GM12891 (cell line): ENCODE measurements around the gene IQSEC2.

Experiments
- DNase-seq: peaks from one replicate; pipeline ENCODE4 v3.0.0; 2011; ENCODE audit warnings: low spot score; ENCODE audit not compliant: insufficient read length
- FAIRE-seq: peaks from 2 replicates; lab custom pipeline; 2011; peaks lifted over from hg19 to GRCh38; lab: Jason Lieb, UNC
- PAX5 ChIP-seq: IDR thresholded peaks from 2 replicates; pipeline ENCODE4 v1.6.1; 2011; ENCODE audit warnings: low read length, moderate library complexity, mild to moderate bottlenecking; ENCODE audit not compliant: insufficient read depth, severe bottlenecking
- POLR2A ChIP-seq: IDR thresholded peaks from 2 replicates; pipeline ENCODE4 v1.6.1; 2011; ENCODE audit warnings: low read depth, low read length, control low read depth
- POLR2AphosphoS5 ChIP-seq: IDR thresholded peaks from 2 replicates; pipeline ENCODE4 v1.6.1; 2011; ENCODE audit warnings: low read depth, low read length, control low read depth
- POU2F2 ChIP-seq: IDR thresholded peaks from 2 replicates; pipeline ENCODE4 v1.6.1; 2011; ENCODE audit warnings: low read depth, mild to moderate bottlenecking, control low read depth, low read length, moderate library complexity
- SPI1 ChIP-seq: IDR thresholded peaks from 2 replicates; pipeline ENCODE4 v1.6.1; 2011; ENCODE audit warnings: low read depth, low read length, control low read depth
- TAF1 ChIP-seq: IDR thresholded peaks from 2 replicates; pipeline ENCODE4 v1.6.1; 2011; ENCODE audit warnings: low read depth, low read length, control low read depth

The IQSEC2 gene

GRCh38 chrX:53305219-53305995 is 24.0 kb upstream of the IQSEC2 start:
- FAIRE-seq (no peak), DNase-seq (no peak)
- no peak for TF ChIP-seq POLR2A
- no peak for TF ChIP-seq POLR2AphosphoS5
- TF ChIP-seq PAX5 = no peak
- TF ChIP-seq TAF1 = no peak
- TF ChIP-seq POU2F2 = no peak
- no peak for TF ChIP-seq SPI1

GRCh38 chrX:53303195-53303594 is 21.8 kb upstream of the IQSEC2 start:
- no peak for DNase-seq
- FAIRE-seq = no peak
- TF ChIP-seq TAF1 = no peak
- no peak for TF ChIP-seq POLR2AphosphoS5
- TF ChIP-seq SPI1 = no peak
- no peak for TF ChIP-seq POU2F2
- TF ChIP-seq POLR2A = no peak
- TF ChIP-seq PAX5 = no peak

- no peak for DNase-seq
- TF ChIP-seq PAX5 (no peak), POLR2A (no peak), TAF1 (no peak), SPI1 (no peak), POU2F2 (no peak)
Observed at GRCh38 chrX:53300157-53300556, 18.8 kb upstream of the IQSEC2 start.

GRCh38 chrX:53294024-53294648 is 12.8 kb upstream of the IQSEC2 start:
- DNase-seq = no peak

More at GRCh38 chrX:53300157-53300556, 18.8 kb upstream of the IQSEC2 start:
- no peak for FAIRE-seq

GRCh38 chrX:53291596-53291995 is 10.2 kb upstream of the IQSEC2 start:
- no peak for TF ChIP-seq PAX5
- TF ChIP-seq SPI1 = no peak
- no peak for TF ChIP-seq POU2F2
- no peak for TF ChIP-seq POLR2AphosphoS5
- TF ChIP-seq POLR2A = no peak
- TF ChIP-seq TAF1 = no peak
- FAIRE-seq (no peak), DNase-seq (no peak)

More at GRCh38 chrX:53294024-53294648, 12.8 kb upstream of the IQSEC2 start:
- FAIRE-seq = peak; percentile 20
- TF ChIP-seq POU2F2 = no peak
- no peak for TF ChIP-seq PAX5
- TF ChIP-seq POLR2AphosphoS5 = no peak
- TF ChIP-seq POLR2A = no peak
- TF ChIP-seq TAF1 = no peak
- no peak for TF ChIP-seq SPI1

GRCh38 chrX:53290441-53291041 is 9.2 kb upstream of the IQSEC2 start:
- no peak for FAIRE-seq
- DNase-seq = no peak
- TF ChIP-seq POU2F2 (no peak), POLR2A (no peak), TAF1 (no peak), POLR2AphosphoS5 (no peak), PAX5 (no peak), SPI1 (no peak)

GRCh38 chrX:53288189-53288588 is 6.8 kb upstream of the IQSEC2 start:
- no peak for TF ChIP-seq POU2F2
- TF ChIP-seq TAF1 = no peak
- TF ChIP-seq SPI1 = no peak
- TF ChIP-seq POLR2A = no peak
- no peak for TF ChIP-seq PAX5
- TF ChIP-seq POLR2AphosphoS5 = no peak
- no peak for DNase-seq
- no peak for FAIRE-seq

- peak; percentile 75 for FAIRE-seq
- no peak for TF ChIP-seq PAX5
- TF ChIP-seq SPI1 = no peak
- TF ChIP-seq POLR2A = no peak
- no peak for TF ChIP-seq TAF1
- no peak for TF ChIP-seq POU2F2
- TF ChIP-seq POLR2AphosphoS5 = no peak
Observed at GRCh38 chrX:53287493-53288138, 6.2 kb upstream of the IQSEC2 start.

GRCh38 chrX:53286171-53286570 is 4.8 kb upstream of the IQSEC2 start:
- FAIRE-seq (no peak), DNase-seq (no peak)
- TF ChIP-seq POLR2A = no peak

More at GRCh38 chrX:53287493-53288138, 6.2 kb upstream of the IQSEC2 start:
- no peak for DNase-seq

- DNase-seq = no peak
- TF ChIP-seq POLR2AphosphoS5 (no peak), POU2F2 (no peak), PAX5 (no peak), SPI1 (no peak), TAF1 (no peak), POLR2A (no peak)
- FAIRE-seq = no peak
Observed at GRCh38 chrX:53285591-53285990, 4.2 kb upstream of the IQSEC2 start.
